HepG2 (cell line): ENCODE measurements around the gene FYB1. TPM values are rescaled to one million over a fixed set of nuclear protein-coding genes. Genes with fewer than 3 reads are reported as not detected.

ENCODE experiments used
- ATRX ChIP-seq: sonication (generic); formaldehyde crosslinking; IDR thresholded peaks from 2 replicates; pipeline ENCODE4 v1.4.0; 2020; ENCODE audit warnings: missing genetic modification reagents, borderline replicate concordance
- FOSL2 ChIP-seq: sonication (generic); formaldehyde crosslinking; IDR thresholded peaks from 2 replicates; pipeline ENCODE4 v1.4.0; 2020; ENCODE audit warnings: missing genetic modification reagents
- HMGXB4 ChIP-seq, 2 experiments: sonication (generic) in 1 of 2; formaldehyde crosslinking in 1 of 2; IDR thresholded peaks; 2 replicates each; pipeline versions ENCODE4 v1.4.0 to v1.6.1; 2018 to 2020; ENCODE audit warnings: missing genetic modification reagents in 2 of 2, borderline replicate concordance in 1 of 2, low read depth in 1 of 2, mild to moderate bottlenecking in 1 of 2, missing biosample characterization in 1 of 2
- IRX3 ChIP-seq: sonication (generic); formaldehyde crosslinking; IDR thresholded peaks from 2 replicates; pipeline ENCODE4 v1.8.1; 2023; ENCODE audit warnings: mild to moderate bottlenecking, low read depth, missing genetic modification reagents, borderline replicate concordance
- NFAT5 ChIP-seq: sonication (generic); formaldehyde crosslinking; IDR thresholded peaks from 2 replicates; pipeline ENCODE4 v1.4.0; 2020; ENCODE audit warnings: missing genetic modification reagents
- RERE ChIP-seq: IDR thresholded peaks from 2 replicates; pipeline ENCODE4 v1.6.1; 2016; ENCODE audit warnings: low read depth, missing genetic modification reagents, missing compliant biosample characterization
- SATB2 ChIP-seq: sonication (generic); formaldehyde crosslinking; IDR thresholded peaks from 2 replicates; pipeline ENCODE4 v1.5.0; 2020; ENCODE audit warnings: missing genetic modification reagents
- SP140L ChIP-seq: sonication (generic); formaldehyde crosslinking; IDR thresholded peaks from 2 replicates; pipeline ENCODE4 v1.4.0; 2020; ENCODE audit warnings: missing genetic modification reagents, borderline replicate concordance
- ZNF282 ChIP-seq: fragments of 450-650 bp; IDR thresholded peaks from 2 replicates; pipeline ENCODE4 v1.6.1; 2018; ENCODE audit not compliant: partially characterized antibody
- ZNF350 ChIP-seq: sonication (generic); formaldehyde crosslinking; IDR thresholded peaks from 2 replicates; pipeline ENCODE4 v1.4.0; 2020; ENCODE audit warnings: mild to moderate bottlenecking, low read depth, missing genetic modification reagents, borderline replicate concordance
- ZNF574 ChIP-seq: sonication (generic); formaldehyde crosslinking; IDR thresholded peaks from 2 replicates; pipeline ENCODE4 v1.4.0; 2020; ENCODE audit warnings: missing genetic modification reagents
- polyA plus RNA-seq, 8 experiments: library from polyadenylated mRNA; depleted of rRNA in 3 of 8; stranded (reverse) in 7 of 8; unstranded in 1 of 8; fragments of >200 nt; fragmentation: Illumina TruSeq in 4 of 8; extraction: Trizol in 4 of 8; gene quantifications; 2 replicates each; pipeline versions ENCODE4 v1.2.1 to v1.2.3, GENCODE V29; 2011 to 2016; ENCODE audit warnings: low read depth in 4 of 8, missing spikeins in 1 of 8, mixed read lengths in 1 of 8; ENCODE audit not compliant: insufficient read depth in 1 of 8
- total RNA-seq, 5 experiments: library from RNA; depleted of rRNA; stranded (reverse); fragments of >200 nt; fragmentation: Illumina TruSeq; extraction: Trizol; gene quantifications; 2 replicates each; pipeline ENCODE4 v1.2.3, GENCODE V29; 2016; ENCODE audit warnings: low read depth in 1 of 5

FYB1 gene
- total and polyA plus RNA-seq, 2 of the 13 experiments (the other 11 are each of a cell fraction or from before 2014, with no cell fraction given), result 0.03 TPM; not detected in 1

GRCh38 chr5:39074017-39074814 lies 145.1 kb downstream of the FYB1 start, which contains the start of gene RICTOR (continued):
- TF ChIP-seq RERE (CRISPR knock-in tag), result 0 out of 2 replicates have a peak, but pooled peaks have one; percentile 35
- no peak for TF ChIP-seq NFAT5 (CRISPR knock-in tag)
- TF ChIP-seq IRX3 (CRISPR knock-in tag), result 0 out of 2 replicates have a peak, but pooled peaks have one; percentile 43
- TF ChIP-seq SP140L, result no peak
- peak; percentile 63 to 83; a peak in 3 of 4 replicates for TF ChIP-seq HMGXB4 (CRISPR knock-in tag; IDR thresholded peaks at IDR 0.05; ENCODE audit: borderline replicate concordance in 1 of 2, low read depth in 1 of 2)
- peak; percentile 41 for TF ChIP-seq ZNF574 (CRISPR knock-in tag)
- no peak for TF ChIP-seq ZNF282
- no peak for TF ChIP-seq ATRX (CRISPR knock-in tag)
- TF ChIP-seq SATB2 (CRISPR knock-in tag), result 0 out of 2 replicates have a peak, but pooled peaks have one; percentile 36
- TF ChIP-seq FOSL2 (CRISPR knock-in tag), result no peak
- no peak; the same call in 1 of the 2 replicates for TF ChIP-seq ZNF350 (CRISPR knock-in tag)
